ENCODE data around the gene B3GNT9.
"Not testable (repeated sequence)": the region's sequence is repeated elsewhere in the genome, so short reads cannot be mapped to it uniquely, and the experiment has no call there.

The B3GNT9 gene

DNA sequence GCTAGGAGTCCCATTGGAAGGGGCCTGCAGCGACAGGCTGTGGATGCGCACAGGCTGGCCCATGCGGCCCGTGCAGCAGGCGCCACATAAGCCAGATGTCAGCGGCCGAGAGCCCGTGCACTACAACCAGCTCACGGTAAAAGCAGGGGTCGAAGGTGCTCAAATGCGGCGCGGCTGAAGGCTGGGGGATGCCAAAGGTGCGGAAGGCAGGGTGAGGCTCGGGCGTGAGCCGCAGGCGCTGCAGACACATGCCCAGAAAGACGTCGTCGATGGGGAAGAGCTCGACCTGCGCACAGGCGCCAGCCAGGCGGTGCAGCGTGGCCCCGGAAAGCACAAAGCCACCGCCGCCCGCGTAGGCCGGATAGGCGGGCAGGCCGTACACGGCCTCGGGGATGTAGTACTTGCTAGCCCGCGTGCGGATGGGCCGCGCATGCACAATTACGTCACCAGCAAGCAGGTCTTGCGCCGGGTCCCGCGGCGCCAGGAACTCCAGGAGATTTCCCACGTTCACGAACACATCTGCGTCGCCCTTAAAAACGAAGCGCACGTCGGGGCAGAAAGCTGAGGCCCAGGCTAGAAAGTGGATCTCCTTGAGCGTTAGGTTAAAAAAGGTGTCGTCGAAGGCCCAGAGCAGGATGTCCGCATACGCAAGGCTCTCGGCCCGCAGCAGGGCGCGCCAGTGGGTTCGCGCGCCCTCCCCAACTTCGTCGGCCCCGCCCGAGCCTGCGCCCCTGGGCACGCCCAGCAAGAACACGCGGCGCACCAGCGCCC is 1.3 kb downstream of the B3GNT9 start:
- no peak for DNase-seq

DNA sequence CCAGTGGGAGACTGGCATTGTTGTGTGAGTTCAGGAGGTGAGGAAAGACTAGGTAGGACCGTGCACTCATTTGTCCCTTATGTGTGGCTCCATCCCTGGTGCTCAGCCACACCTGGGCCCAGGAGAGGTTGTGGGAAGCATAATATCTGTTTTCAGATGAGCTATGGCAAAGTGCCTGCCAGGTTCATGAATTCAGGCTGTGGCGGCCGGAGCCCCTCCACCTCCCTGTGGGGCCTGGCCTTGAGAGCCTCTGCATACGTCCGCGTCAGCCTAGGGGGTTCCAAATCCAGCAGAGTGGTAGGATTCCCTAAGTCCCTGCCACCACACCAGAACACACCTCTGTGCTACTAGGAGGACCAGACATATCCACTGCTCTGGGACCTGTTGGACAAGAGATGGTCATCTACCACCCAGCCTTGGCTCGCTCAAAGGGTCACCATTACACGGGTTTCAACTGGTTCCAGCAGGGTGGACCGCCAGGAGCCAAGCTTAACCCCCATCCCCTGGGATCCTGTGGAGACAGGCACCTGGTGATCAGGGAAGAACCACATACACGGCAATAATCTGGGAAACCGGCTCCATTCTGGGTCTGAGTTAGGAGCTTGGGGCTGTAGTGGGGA is 2.0 kb downstream of the B3GNT9 start:
- no peak for DNase-seq

DNA sequence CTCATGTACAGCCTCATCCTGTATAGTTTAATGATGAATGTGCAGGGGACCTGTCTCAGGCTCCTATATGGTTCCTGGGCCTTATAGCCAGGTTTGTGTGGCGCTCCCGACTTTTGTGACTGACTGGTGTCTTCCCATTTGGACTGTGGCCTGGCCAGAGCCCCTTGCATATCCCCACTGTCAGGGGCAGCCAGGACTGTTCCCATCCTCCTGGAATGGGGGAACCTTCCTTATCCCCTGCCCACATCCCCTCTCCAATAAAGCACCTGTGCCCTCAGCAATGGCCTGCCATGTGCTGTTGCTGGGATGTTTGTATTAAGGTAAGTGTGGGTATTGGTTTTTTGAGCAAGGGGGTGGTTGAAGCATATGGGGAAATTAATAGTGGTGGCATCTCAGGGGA is 2.6 kb downstream of the B3GNT9 start:
- no peak for DNase-seq

DNA sequence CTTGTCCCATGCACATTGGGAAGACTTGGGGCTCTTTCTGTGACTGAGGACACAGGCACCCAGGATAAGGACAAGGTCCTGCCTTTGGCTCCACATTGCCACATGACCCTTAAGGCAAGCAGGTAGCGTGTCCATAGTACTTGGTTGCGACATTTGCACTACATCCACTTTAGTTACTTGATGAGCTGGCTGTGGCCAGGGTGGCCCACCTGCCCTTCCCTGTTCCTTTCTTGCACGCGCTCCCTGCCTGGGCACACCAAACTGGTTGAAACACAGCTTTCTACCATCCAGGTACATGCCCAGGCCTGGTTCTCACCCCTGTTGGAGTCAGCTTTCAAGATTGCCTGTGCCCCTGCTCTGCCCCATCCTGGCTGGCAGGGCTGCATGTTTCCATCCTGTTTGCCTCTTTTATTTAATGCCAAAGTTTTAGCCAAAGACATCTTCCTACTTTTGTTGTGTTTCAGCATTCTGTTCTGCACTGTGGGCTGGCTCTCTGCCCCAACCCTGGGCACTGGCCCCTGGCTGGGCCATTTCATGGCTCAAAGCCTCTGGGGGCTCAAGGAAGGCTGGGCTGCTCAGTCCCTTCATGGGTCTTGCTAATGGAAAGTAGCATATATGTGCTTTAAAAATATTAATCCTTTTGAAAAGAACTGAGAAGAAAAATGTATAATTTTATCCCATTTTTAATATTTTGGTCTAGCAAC is 3.2 kb downstream of the B3GNT9 start:
- no peak for DNase-seq

DNA sequence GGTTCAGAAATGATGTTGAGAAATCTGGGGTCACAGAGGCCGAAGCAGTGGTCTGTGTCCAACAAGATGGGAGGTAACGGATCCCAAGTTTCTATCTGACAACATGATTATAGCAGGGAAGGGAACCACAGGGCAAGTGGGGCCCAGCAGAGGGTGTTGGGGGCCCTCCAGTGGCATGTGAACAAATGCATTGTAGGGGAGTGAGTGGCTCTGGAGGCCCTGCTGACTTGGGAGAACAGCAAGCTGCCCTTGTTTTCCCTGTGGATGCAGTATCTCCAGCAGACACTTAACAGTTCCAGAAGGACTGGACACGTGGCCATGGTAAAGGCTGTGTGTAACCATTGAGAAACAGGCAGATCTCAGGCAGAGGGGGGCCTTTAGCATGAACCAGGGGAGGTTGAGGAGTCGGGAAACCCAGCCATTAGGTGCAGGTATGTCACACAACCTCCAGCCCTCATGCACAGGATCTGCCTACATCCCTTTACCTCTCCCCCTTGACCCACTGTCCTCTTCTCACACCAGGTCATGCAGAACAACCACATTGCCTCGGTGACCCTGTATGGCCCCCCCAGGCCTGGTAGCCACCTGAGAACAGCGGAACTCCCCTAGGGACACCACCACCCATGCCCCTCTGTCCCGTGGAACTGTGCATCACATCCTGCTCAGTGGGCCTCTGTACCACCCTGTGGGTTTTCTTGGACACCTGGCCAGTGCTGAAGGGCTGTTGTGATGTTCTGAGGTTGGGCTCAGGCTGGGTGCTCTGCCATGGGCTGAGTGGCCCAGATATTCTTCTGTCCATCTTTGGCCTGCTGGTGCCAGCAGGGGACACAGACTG is 4.1 kb downstream of the B3GNT9 start:
- DNase-seq, result no peak

DNA sequence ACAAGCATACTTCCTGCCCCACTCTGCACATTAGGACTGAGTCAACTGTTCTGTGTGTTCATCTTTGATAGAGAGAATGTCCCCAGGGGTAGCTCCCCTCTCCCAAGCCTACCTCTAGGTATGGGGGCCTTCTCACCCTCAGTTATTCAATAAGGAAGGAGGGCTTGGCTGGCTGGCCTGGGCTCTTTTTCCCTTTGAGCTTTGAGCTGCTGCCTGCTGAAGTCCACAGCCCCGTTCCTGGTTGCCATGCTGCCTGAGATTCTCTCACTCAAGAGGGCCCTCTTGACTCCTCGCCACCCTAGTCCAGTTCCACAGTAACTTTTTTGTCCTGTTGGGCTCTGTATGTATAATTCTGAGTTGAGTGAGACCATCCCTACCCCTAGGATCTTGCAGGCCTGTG is 5.1 kb downstream of the B3GNT9 start:
- no peak for DNase-seq

DNA sequence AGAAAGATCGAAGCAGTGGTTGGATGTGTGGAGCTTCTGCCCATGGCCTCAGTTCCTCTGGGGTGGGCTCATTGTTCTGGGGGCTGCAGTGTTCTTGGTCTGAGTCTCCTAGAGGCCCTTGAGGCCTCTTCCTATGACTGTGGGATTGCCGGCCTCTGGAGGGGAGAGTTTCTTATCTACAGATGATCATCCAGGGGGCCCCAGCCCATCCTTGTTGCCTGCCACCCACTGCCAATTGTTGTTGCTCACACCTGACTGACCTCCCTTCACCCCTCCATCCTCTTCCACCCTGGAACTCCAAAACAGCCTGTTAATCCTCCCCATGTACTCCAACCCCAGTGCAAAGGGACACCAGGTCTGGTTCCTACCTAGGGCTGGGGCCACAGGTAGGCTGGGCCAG is 5.9 kb downstream of the B3GNT9 start:
- DNase-seq, result no peak

DNA sequence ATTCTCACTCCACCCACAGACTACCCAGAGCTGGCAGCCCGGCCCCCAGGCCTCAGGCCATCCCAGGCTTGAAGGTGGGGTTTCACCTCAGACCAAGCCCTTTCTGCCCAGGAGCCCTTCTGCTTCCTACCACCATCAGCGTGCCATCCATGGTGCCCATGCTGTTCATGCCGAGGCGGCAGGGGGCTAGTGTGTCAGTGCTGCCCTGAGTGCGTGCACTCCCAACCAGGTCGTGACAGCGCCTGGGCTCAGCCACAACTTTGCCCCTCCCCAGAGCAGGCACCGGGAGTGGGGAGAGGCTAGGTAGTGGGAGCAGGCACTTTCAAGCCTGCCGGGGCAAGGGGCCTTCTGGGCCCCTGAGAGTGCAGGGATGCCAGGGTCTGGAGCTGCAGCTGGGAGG is 8.5 kb downstream of the B3GNT9 start:
- no peak for DNase-seq

DNA sequence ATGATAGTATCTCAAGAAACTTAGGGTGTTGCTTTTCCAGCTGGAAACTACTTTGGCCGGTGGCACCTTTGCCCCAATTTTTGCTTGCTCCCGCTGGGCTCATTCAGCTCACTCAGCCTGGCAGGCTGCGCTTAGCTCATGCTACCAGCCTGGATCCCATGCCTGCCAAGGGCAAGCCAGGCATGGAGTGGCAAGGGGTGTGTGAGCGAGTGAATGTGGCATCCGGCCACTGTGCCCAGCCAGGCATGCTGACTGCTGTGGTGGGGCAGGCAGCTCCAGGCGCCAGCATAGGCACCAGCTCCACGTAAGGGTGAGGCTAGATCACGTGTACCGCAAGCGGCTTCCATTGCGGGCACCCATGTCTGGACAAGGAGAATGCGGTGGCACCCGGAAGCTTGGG is 9.4 kb downstream of the B3GNT9 start:
- no peak for DNase-seq

DNA sequence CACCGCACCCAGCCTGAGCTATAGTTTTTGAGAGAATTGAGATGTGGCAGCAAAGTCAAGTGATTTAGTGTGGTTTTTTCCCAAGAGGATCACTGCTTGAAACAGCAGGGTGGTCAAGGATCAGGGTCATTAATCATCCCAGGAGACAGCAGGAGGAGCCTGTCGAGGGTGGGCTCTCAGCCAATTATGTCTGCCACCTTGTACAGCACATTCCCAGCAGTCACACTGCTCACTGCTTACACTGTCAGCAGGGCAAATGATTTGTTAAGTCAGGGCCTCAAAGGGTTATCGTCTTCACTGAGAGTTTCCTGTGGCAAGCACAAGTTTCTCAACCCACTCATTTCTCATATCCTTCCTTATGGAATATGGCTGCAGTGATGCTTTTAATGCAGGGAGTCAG is 13.2 kb downstream of the B3GNT9 start:
- DNase-seq, result no peak

DNA sequence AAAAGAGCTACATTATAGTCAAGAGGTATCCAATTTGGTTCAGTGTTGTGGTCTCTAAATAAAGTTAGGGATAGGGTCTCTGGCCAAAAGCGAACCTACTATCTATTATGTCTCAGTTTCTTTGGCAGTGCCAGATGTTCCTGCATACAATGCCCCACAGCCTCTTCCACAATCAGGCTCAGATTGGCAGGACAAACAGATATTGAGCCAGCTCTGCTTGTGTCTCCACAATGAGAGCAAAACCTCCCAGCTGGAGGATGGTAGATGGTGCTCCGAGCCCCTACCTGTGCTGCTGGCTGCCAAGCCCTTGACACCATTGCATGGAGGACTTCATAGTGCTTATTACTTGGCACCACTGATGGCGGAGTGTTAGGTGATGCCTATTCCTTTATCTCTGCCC is 21.4 kb downstream of the B3GNT9 start:
- no peak for DNase-seq

DNA sequence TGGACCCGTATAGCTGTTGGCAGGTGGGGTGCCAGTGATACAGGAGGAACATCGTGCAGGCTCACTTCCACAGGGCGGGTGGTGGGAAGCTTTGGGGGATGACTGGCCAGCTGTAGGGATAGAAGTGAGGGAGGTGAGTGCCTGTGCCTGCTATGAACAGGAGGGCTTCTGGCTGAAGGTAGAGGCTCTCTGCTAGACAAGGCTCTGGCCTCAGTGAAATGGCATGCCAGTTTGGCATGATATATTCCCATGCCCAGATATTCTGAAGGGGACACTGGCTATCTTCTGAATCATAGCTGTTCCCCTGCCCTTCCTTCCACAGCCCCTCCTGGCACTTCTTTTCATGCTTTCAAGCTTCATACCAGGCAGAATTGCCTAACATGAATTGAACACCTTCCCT is 21.9 kb downstream of the B3GNT9 start:
- no peak for DNase-seq

DNA sequence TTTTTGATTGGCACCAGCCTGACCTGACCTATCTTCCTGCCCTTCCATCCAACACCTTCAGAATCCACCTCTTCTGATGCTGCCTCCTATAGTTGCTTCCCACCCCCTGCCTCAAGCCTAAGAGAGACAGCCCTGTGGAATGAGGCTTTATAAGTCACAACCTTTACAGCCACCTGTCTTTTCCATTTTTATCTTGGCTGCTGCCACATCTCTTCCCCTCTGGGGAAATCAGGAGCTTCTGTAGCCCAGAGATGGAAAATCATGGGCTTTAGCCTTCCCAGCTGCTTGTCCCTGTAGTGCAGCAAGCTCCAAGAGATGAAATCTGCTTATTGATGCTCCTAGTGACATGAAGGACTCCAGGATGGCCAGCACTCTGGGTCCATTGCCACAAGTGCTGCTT is 22.4 kb downstream of the B3GNT9 start:
- DNase-seq, result no peak

DNA sequence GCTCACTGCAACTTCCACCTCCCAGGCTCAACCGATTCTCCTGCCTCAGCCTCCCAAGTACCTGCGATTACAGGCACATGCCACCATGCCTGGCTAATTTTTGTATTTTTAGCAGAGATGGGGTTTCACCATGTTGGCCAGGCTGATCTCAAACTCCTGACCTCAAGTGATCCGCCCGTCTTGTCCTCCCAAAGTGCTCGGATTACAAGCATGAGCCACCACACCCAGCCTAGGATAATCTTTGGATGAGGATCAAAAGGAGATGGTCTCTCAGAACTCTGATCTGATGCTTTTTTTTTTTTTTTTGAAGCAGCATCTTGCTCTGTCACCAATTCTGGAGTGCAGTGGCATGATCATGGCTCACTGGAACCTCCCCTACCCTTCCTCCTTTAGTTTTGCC is 28.0 kb downstream of the B3GNT9 start:
- DNase-seq, result not testable (repeated sequence)

DNA sequence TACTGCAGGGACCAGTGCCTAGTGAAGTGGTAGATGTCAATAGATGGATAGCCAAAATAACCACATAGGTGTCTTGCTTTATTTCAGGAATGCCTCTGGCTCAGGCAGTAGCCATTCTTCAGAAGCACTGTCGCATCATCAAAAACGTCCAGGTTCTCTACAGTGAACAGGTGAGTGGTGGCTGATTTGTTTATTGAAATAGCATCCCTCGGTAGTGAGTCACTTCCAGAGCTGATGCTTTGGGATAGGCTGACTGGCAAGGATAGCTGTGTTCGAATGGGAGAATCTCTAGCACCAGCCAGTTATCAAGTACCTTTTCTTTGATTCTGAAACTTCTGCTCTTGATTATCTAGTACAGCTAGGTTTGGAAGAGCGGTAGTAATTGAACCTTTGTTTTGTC is 30.8 kb downstream of the B3GNT9 start:
- DNase-seq, result no peak

DNA sequence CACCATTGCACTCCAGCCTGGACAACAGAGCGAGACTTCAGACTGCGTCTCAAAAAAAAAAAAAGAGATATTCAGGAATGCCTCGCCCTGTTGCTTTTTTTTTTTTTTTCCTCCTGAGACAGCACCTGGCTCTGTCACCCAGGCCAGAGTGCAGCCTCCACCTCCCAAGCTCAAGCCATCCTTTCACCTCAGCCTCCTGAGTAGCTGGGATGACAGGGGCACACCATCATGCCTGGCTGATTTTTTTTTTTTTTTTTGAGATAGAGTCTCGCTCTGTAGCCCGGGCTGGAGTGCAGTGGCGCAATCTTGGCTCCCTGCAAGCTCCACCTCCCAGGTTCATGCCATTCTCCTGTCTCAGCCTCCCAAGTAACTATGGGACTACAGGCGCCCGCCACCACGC is 33.1 kb downstream of the B3GNT9 start:
- DNase-seq, result no peak

DNA sequence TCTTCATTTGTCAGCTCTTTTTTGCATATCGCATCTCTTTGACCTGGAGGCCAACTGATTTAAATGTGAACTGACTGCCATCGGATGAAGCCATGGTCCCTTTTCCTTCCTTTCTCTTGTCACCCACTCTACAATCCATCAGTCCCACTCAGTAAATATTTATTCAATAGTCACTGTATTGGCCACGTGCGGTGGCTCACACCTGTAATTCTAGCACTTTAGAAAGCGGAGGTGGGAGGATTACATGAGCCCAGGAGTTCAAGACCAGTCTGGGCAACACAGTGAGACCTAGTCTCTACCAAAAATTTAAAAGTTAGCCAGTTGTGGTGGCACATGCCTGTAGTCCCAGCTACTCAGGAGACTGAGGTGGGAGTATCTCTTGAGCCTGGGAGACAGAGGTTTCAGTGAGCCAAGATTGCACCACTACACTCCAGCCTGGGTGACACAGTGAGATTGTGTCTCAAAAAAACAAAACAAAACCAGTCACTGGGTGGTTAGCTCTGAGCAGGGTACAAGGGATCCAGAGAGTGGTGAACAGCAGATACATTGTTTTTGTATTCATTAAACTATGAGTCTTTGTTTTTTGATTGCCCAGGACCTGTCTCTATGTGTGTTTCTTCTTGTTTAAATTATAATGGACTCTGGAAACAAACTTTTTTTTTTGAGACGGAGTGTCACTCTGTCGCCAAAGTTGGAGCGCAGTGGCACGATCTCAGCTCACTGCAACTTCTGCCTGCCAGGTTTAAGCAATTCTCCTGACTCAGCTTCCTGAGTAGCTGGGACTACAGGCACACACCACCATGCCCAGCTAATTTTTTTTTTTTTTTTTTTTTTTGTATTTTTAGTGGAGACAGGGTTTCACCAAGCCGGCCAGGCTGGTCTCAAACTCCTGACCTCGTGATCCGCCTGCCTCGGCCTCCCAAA is 34.1 kb downstream of the B3GNT9 start:
- no peak for DNase-seq

DNA sequence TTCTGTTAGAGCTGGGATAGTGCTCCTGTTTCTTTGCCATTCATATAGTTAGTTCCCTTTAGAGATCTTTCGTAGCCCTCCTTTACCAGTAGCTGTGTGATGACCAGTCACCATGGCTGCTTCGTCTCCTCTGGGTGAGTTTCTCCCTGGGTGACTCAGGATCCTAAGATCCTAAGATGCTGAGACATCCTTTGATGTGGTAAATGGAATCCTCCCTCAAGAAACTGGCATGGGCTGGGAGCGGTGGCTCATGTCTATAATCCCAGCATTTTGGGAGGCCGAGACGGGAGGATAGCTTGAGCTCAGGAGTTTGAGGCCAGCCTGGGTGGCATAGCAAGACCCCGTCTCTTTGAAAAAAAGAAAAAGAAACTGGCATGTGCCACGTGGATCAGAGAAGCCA is 35.2 kb downstream of the B3GNT9 start:
- DNase-seq, result no peak

DNA sequence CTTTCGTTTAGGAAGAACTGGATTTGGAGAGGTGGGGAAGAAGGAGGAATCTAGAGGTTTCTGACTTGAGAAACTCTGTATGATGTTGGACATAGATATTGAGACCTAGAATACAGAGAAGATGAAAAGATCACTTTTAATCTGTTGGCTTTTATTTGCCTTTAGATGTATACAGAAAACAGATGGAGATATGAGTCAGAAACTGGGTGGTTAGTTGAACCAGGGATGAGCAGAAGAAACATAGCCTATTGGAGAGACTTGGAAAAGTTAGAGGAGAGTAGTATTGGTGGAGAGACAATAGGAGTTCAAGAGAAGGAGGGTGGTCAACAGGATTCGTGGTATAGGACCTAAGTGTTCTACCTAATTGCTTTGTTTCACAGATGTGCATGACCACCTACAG is 36.0 kb downstream of the B3GNT9 start:
- DNase-seq, result no peak

DNA sequence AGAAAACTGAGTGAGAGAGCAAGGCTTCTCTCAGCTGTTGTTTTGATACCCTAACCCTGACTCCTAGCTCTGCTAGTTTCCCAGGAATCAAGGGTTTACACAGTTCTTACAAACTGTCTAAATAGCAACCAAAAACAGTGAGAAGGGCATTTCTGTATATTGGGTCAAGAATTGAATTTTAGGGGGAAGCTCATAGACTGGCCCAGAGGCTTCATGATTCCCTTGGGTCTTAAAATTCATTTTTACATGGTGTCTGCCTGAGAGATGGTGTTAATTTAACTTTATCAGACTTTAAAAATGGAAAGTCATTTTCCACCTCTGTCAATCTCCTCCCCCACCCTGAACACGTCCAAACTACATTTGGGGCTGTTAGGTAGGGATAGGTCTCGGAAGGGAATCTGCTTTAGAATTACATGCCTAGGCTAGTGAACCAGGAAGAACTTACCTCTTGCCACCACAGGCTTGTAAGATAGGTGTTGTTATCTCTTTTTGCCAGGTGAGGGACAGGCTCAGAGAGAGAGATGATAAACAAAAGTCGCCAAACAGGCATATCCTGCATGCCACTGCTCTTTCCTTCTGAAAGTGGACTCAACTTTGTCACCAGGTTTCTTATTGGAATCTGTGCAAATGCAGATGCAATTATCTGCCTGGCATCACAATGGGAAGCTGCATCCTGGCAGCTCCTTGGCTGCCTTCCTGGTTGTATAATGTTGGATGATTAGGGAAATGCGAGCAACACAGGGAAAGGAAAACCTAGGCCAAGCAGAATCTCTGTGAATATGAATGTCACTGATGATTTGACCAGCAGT is 38.0 kb downstream of the B3GNT9 start:
- no peak for DNase-seq

DNA sequence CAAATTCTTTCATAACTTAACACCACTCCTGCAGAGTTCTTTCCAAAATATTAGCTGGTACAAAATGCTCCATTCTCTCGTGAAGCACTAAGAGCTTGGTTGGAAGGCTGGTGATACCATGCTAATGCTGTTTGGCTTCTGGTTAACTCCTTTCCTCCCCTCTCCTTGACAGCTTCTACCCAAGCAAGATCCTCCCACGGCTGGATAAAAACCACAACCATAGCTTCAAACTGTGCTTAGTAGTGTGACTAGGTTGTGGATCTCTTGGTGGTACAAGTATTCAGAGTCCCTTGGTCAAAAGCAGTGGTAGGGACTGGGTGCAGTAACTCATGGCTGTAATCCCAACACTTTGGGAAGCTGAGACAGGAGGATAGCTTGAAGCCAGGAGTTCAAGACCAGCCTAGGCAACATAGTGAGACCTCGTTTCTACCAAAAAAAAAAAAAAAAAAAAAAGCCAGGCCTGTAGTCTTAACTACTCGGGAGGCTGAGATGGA is 38.8 kb downstream of the B3GNT9 start:
- no peak for DNase-seq
